22Rv1 (cell line): Measurements from ENCODE around the gene KIDINS220.

ENCODE experiments used
- ZFX ChIP-seq: fragments of 450-650 bp; IDR thresholded peaks from 2 replicates; pipeline ENCODE4 v1.6.1; 2017; ENCODE audit warnings: antibody characterized with exemption, borderline replicate concordance
- TF ChIP-seq, protein P1 (sequence below): fragments of 450-650 bp; IDR thresholded peaks from 2 replicates; pipeline ENCODE4 v1.5.1; 2017; ENCODE audit warnings: mild to moderate bottlenecking

DNA sequence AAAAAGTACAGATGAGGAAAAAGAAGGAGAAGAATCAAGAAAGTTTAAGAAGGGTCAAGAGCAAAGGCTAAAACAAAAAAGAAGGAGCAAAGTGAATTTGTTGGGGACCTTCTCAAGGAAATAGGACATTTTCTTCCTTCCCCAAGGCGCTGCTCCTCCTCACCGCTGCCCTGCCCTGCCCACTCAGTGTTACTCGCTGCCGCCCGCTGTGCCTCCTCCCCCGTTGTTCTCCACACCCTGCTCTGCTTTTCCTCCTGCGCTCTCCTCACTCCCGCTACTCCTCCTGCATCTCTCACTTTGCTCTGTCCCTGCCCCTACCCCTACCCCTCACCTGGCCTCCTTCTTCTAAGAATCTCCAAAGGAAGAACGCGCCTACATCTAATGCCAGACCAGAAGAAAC, 104.8 kb downstream of the KIDINS220 start:
- TF ChIP-seq, protein P1, sequence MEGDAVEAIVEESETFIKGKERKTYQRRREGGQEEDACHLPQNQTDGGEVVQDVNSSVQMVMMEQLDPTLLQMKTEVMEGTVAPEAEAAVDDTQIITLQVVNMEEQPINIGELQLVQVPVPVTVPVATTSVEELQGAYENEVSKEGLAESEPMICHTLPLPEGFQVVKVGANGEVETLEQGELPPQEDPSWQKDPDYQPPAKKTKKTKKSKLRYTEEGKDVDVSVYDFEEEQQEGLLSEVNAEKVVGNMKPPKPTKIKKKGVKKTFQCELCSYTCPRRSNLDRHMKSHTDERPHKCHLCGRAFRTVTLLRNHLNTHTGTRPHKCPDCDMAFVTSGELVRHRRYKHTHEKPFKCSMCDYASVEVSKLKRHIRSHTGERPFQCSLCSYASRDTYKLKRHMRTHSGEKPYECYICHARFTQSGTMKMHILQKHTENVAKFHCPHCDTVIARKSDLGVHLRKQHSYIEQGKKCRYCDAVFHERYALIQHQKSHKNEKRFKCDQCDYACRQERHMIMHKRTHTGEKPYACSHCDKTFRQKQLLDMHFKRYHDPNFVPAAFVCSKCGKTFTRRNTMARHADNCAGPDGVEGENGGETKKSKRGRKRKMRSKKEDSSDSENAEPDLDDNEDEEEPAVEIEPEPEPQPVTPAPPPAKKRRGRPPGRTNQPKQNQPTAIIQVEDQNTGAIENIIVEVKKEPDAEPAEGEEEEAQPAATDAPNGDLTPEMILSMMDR, result no peak
- no peak for TF ChIP-seq ZFX
